Ishikawa (cell line): ENCODE measurements around the gene BAHD1.

Source experiments
- CEBPB ChIP-seq: IDR thresholded peaks from 2 replicates; pipeline ENCODE4 v1.6.1; 2012
- CREB1 ChIP-seq: IDR thresholded peaks from 2 replicates; pipeline ENCODE4 v1.6.1; 2012; ENCODE audit warnings: low read depth
- EGR1 ChIP-seq: IDR thresholded peaks from 2 replicates; pipeline ENCODE4 v1.6.1; 2012
- EP300 ChIP-seq: IDR thresholded peaks from 2 replicates; pipeline ENCODE4 v1.6.1; 2012; ENCODE audit warnings: borderline replicate concordance
- FOXM1 ChIP-seq: IDR thresholded peaks from 2 replicates; pipeline ENCODE4 v1.6.1; 2012; ENCODE audit warnings: low read depth, borderline replicate concordance
- NFIC ChIP-seq: IDR thresholded peaks from 2 replicates; pipeline ENCODE4 v1.6.1; 2012
- RAD21 ChIP-seq: IDR thresholded peaks from 2 replicates; pipeline ENCODE4 v1.6.1; 2012; ENCODE audit warnings: low read depth
- TAF1 ChIP-seq: IDR thresholded peaks from 2 replicates; pipeline ENCODE4 v1.6.1; 2012; ENCODE audit warnings: low read depth, mild to moderate bottlenecking
- TCF12 ChIP-seq: IDR thresholded peaks from 2 replicates; pipeline ENCODE4 v1.6.1; 2012; ENCODE audit warnings: low read depth
- TEAD4 ChIP-seq: IDR thresholded peaks from 2 replicates; pipeline ENCODE4 v1.6.1; 2012
- YY1 ChIP-seq: IDR thresholded peaks from 2 replicates; pipeline ENCODE4 v1.6.1; 2012; ENCODE audit warnings: low read depth
- ZBTB7A ChIP-seq: IDR thresholded peaks from 2 replicates; pipeline ENCODE4 v1.6.1; 2012; ENCODE audit warnings: low read depth
- TF ChIP-seq, protein P1 (sequence below): IDR thresholded peaks from 2 replicates; pipeline ENCODE4 v1.6.1; 2012
- TF ChIP-seq, protein P2 (sequence below): IDR thresholded peaks from 2 replicates; pipeline ENCODE4 v1.6.1; 2012
- TF ChIP-seq, protein P3 (sequence below): IDR thresholded peaks from 2 replicates; pipeline ENCODE4 v1.6.1; 2012; ENCODE audit warnings: low read depth, mild to moderate bottlenecking

The BAHD1 gene

DNA sequence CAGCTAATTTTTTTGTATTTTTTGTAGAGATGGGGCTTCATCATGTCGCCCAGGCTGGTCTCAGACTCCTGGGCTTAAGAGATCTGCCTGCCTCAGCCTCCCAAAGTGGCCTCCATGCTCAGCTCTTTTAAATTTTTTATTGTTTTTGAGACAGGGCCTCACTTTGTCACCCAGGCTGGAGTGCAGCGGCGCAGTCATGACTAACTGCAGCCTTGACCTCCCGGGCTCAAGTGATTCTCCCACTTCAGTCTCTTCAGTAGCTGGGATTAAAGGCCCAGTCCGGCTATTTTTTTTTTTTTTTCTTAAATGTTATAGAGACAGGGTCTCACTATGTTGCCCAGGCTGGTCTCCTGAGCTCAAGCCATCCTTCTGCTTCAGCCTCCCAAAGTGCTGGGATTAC, 15.1 kb upstream of the BAHD1 start:
- TF ChIP-seq ZBTB7A: no peak
- no peak for TF ChIP-seq CREB1

DNA sequence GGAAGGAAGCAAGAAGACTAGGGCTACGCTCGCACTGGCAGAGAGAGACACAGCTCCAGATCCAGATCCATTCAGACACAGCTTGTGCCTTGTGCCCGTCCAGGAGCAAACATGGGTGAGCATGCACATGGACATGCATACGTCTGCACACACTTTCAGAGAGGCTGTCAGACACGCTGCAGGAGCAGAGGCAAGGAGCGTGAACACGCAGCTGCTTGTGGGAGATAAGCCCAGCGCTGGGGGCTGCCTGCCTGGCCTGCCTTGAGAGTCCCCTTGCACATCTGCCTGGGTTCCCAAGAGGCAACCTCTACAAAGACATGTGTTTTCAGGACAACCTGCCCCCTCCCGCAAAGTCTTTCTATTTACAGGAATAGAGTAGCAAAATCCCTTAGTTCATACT, 13.6 kb upstream of the BAHD1 start:
- TF ChIP-seq, protein P1, sequence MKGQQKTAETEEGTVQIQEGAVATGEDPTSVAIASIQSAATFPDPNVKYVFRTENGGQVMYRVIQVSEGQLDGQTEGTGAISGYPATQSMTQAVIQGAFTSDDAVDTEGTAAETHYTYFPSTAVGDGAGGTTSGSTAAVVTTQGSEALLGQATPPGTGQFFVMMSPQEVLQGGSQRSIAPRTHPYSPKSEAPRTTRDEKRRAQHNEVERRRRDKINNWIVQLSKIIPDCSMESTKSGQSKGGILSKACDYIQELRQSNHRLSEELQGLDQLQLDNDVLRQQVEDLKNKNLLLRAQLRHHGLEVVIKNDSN: no peak
- TF ChIP-seq NFIC: no peak
- TF ChIP-seq, protein P2, sequence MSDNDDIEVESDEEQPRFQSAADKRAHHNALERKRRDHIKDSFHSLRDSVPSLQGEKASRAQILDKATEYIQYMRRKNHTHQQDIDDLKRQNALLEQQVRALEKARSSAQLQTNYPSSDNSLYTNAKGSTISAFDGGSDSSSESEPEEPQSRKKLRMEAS: no peak
- no peak for TF ChIP-seq CEBPB
- TF ChIP-seq YY1: no peak
- no peak for TF ChIP-seq EP300
- no peak for TF ChIP-seq CREB1
- TF ChIP-seq ZBTB7A: no peak
- no peak for TF ChIP-seq TEAD4
- no peak for TF ChIP-seq TAF1
- TF ChIP-seq, protein P3, sequence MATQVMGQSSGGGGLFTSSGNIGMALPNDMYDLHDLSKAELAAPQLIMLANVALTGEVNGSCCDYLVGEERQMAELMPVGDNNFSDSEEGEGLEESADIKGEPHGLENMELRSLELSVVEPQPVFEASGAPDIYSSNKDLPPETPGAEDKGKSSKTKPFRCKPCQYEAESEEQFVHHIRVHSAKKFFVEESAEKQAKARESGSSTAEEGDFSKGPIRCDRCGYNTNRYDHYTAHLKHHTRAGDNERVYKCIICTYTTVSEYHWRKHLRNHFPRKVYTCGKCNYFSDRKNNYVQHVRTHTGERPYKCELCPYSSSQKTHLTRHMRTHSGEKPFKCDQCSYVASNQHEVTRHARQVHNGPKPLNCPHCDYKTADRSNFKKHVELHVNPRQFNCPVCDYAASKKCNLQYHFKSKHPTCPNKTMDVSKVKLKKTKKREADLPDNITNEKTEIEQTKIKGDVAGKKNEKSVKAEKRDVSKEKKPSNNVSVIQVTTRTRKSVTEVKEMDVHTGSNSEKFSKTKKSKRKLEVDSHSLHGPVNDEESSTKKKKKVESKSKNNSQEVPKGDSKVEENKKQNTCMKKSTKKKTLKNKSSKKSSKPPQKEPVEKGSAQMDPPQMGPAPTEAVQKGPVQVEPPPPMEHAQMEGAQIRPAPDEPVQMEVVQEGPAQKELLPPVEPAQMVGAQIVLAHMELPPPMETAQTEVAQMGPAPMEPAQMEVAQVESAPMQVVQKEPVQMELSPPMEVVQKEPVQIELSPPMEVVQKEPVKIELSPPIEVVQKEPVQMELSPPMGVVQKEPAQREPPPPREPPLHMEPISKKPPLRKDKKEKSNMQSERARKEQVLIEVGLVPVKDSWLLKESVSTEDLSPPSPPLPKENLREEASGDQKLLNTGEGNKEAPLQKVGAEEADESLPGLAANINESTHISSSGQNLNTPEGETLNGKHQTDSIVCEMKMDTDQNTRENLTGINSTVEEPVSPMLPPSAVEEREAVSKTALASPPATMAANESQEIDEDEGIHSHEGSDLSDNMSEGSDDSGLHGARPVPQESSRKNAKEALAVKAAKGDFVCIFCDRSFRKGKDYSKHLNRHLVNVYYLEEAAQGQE: no peak

DNA sequence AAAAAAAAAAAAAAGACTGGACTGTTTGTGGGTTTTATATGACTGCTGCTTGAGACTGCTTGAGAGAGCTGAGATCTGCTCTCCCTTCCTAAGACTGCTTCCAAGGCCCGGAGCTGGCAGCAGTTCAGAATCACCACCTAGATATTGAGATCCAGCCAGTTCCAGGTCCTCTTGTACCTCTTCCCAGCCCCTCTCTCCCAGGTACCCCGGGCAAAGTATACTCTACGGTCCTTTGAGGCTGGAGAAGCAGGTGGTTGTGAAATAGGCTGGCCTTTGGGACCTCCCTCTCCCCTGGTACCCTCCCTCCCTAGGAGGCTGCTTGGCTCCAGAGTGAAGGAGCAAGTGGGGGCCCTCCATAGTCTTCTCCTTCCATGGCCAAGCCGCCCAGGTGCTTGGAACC, 12.6 kb upstream of the BAHD1 start:
- TF ChIP-seq, protein P1: no peak
- TF ChIP-seq TCF12 (no peak), CREB1 (no peak), ZBTB7A (no peak), FOXM1 (no peak), TEAD4 (no peak), NFIC (no peak)
- TF ChIP-seq, protein P3: no peak

DNA sequence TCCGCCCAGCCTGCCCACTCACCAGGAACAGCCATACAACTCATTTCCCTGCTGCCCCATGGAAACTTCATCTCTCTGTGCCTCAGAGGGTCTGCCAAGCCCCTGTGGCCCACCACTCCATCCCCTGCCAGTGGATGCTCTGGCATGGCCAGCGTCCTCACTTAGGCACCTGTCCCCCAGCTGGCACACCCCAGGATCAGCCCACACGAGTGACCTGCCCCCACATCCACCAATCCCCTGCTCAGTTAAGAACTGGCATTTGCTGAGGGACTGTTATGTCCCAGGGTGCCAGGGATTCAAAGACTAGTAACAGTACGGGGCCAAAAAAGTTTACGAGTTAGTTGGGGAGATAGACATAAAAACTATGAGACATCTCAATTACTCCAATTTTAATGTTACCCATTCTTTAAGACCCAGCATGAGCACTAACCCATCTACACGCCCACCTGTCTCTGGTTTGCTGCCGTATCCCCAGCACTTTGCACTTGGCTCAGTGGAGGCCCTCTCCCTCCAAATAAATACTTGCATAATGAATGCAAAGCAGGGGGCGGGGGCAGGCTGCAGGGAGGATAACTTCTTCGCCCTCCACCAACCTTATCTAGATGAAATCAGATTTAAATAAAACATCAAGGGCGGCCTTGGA, 11.6 kb upstream of the BAHD1 start:
- TF ChIP-seq NFIC (no peak), EGR1 (no peak), EP300 (no peak), ZBTB7A (no peak), TCF12 (no peak), YY1 (no peak), TEAD4 (no peak), TAF1 (no peak), FOXM1 (no peak), CEBPB (no peak), CREB1 (no peak), RAD21 (no peak)
- TF ChIP-seq, protein P1: no peak
- TF ChIP-seq, protein P2: no peak
- TF ChIP-seq, protein P3: no peak
